HG03280 (cell line): ENCODE measurements around the gene PLD1.

Experiments
- ATAC-seq: cut with Tn5 transposase; IDR thresholded peaks from one replicate; pipeline ENCODE4 v1.9.1; 2021; ENCODE audit warnings: mild to moderate bottlenecking, moderate library complexity; ENCODE audit not compliant: unreplicated experiment

PLD1 gene

DNA sequence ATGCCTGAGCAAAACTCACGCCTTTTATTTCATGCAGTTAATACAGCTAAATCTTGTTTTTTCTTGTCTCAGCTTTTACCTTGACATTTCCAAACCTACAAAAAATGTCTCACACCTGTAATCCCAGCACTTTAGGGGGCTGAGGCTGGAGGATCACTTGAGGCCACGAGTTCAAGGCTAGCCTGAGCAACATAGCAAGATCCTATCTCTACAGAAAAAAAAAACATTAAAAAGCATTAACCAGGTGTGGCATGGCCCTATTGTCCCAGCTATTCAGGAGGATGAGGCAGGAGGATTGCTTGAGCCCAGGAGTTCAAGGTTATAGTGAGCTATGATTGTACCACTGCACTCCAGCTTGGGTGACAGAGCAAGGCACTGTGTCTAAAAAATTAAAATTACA is 29.0 kb upstream of the PLD1 start:
- ATAC-seq = no peak

GRCh38 chr3:171838218-171838720 is 28.0 kb upstream of the PLD1 start:
- ATAC-seq = no peak

DNA sequence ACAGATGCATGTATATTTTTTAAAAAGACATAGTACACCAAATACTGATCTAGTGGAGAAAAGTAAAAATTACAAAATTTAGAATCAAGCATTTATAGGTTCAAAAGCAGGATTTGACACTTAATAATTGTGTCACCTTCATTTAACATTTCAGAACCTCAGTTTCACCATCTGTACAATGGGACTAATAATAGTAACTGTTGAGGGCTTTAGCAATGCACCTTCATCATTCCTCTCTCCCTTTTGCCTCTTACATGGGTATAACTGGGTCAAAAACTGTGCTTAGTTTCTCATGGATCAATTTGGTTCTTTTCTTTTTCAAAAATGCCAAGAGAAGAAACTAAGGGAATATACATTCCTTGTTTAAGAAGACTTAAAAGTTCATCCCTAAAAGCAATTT is 27.4 kb upstream of the PLD1 start:
- no peak for ATAC-seq

- ATAC-seq = no peak
Observed at GRCh38 chr3:171836855-171837254, 26.6 kb upstream of the PLD1 start.

DNA sequence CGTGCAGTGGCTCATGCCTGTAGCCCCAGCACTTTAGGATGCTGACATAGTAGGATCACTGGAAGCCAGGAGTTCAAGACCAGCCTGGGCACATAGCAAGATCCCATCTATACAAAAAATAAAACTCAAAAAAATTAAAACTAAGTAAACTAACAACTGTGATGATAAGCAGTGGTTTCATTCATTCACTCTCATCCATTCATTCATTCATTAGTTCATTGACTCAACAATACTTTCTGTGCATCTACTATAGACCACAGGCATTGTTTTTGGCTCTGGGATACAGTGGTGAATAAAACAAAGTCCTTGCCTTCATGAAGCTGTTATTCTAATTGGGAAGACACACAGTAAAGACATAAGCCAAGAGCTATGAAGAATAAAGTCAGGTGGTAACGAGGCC is 25.3 kb upstream of the PLD1 start:
- no peak for ATAC-seq

GRCh38 chr3:171835116-171835515 is 24.8 kb upstream of the PLD1 start:
- no peak for ATAC-seq

GRCh38 chr3:171834461-171834801 is 24.1 kb upstream of the PLD1 start:
- no peak for ATAC-seq

DNA sequence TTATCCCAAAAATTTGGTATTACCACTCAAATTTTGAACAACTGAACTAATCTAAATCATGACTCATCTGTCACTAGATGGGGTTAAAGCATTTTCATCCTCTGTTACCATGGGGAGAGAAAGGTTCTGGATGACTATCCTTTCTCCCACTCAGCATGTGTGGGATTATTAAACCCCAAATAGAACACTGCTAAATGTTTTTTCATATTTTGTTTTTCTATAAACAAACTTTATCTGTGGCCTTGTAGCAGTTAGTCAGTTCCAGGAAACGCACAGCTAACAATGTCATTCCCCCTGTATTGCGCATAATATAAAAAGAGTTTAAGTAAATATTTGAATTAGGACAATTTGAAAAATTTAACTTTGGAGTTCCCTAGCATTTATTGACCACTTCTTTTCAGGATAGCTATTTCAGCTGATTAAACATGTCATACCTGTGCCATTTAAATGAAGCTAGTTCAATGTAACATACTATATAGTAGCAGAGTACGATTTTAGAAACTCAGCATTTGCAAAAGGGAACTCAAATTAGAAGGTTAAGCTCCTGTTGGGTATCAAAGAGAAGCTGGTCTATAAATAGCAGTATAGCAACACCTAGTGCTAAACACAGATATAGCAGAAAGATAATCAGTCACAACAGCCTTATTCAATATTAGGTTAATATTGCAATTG is 23.6 kb upstream of the PLD1 start:
- no peak for ATAC-seq

DNA sequence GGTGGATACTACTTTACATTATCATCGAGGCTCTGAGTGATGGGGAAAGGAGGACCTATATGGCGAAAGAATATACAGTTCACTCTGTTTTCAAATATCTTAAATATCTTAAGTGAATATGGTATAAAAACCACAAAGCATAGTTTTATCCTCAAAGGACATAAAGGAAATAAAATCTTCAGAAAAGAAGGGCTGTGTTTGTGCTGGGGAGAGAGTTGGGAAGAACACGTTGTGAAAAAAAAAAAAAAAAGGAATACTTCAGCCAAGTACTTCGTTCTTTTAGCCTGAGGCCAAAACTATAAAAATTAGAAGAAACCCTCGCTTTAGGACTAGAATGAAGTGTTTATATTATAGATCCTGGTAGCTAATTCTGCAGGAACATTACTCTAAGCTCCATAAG is 22.7 kb upstream of the PLD1 start:
- no peak for ATAC-seq

GRCh38 chr3:171831936-171832335 is 21.7 kb upstream of the PLD1 start:
- no peak for ATAC-seq

GRCh38 chr3:171830518-171830875 is 20.2 kb upstream of the PLD1 start:
- no peak for ATAC-seq

GRCh38 chr3:171829841-171830517 is 19.7 kb upstream of the PLD1 start:
- peak; percentile 48 for ATAC-seq

- ATAC-seq = no peak
Observed at GRCh38 chr3:171828902-171829770, 18.9 kb upstream of the PLD1 start.

- ATAC-seq = no peak
Observed at GRCh38 chr3:171827836-171828458, 17.7 kb upstream of the PLD1 start.

DNA sequence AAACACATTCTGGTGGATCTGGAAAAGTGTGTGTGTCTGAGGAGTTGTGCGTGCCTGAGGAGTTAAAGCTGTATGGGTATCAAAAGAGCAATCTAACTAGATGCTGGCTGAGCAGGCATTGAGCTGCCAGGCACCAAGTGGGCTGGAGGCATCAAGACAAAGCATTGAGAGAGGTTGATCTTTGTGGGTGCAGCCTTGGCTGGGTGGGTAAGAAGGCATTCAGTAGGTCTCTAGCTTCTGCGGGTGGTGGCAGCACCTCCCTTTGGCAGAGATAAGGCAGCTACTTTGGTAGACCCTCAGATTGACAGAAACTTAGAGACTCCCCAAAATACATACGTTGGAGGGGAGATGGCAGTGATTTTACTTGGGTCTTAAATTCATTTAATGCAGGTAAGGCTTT is 17.1 kb upstream of the PLD1 start:
- ATAC-seq = no peak

DNA sequence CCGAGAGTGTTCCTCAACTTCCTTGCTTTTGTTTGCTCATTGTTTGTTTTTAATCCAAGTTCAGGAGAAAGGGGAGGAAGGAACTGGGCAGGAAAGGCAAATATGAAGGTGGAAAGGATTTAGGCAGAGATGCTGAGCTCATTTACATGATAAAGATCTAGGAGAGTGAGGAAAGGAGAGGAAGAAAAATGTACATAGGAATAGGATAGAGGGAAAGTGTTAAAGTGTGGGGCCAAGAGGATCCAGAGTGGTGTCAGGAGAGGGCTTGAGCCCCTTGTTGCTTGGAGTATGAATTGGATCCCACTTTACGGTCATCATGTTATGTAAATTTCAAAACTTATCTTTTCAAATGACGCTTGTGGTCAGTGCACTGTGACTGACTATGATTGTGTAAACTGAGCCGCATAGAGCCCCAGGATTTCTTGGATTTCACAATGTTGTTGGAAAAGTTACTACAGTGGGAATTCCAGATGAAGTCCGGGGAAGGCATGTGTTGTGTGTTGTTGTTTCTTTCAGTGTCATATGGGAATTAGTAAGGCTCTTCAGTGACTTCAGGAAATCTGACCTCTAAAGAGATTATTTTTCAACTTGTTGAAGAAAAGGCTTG is 15.0 kb upstream of the PLD1 start:
- no peak for ATAC-seq

- no peak for ATAC-seq
Observed at GRCh38 chr3:171824824-171825221, 14.5 kb upstream of the PLD1 start.

GRCh38 chr3:171824116-171824515 is 13.8 kb upstream of the PLD1 start:
- ATAC-seq = no peak

- ATAC-seq = no peak
Observed at GRCh38 chr3:171822431-171823106, 12.3 kb upstream of the PLD1 start.

- ATAC-seq = no peak
Observed at GRCh38 chr3:171821778-171822358, 11.6 kb upstream of the PLD1 start.
